HepG2 (cell line): Measurements from ENCODE around the gene MED9. TPM values are rescaled to one million over a fixed set of nuclear protein-coding genes. Genes with fewer than 3 reads are reported as not detected.

ENCODE experiments used
- AGO1 ChIP-seq: fragments of 200-400 bp; formaldehyde crosslinking; IDR thresholded peaks from 2 replicates; pipeline ENCODE4 v1.6.1; 2017; ENCODE audit warnings: mild to moderate bottlenecking, low read depth, low read length, moderate library complexity; ENCODE audit not compliant: poor library complexity, severe bottlenecking
- DNMT1 ChIP-seq: sonication (generic); formaldehyde crosslinking; IDR thresholded peaks from 2 replicates; pipeline ENCODE4 v1.5.1; 2020; ENCODE audit warnings: mild to moderate bottlenecking, missing genetic modification reagents
- ELF3 ChIP-seq: IDR thresholded peaks from 2 replicates; pipeline ENCODE4 v1.6.1; 2016; ENCODE audit warnings: missing genetic modification reagents, missing compliant biosample characterization
- GRHL1 ChIP-seq: sonication (generic); formaldehyde crosslinking; conservative IDR thresholded peaks from 2 replicates; pipeline ENCODE4 v1.8.0; 2022; ENCODE audit warnings: missing genetic modification reagents
- HCFC1 ChIP-seq: fragments of 150-350 bp; IDR thresholded peaks from 2 replicates; pipeline ENCODE4 v1.6.1; 2014; ENCODE audit warnings: low read depth, low read length
- KAT8 ChIP-seq: IDR thresholded peaks from 2 replicates; pipeline ENCODE4 v1.6.1; 2016; ENCODE audit warnings: missing genetic modification reagents, missing compliant biosample characterization
- KDM5B ChIP-seq: sonication (generic); formaldehyde crosslinking; IDR thresholded peaks from 2 replicates; pipeline ENCODE4 v1.4.0; 2020; ENCODE audit warnings: missing genetic modification reagents, mild to moderate bottlenecking, borderline replicate concordance
- NCOA5 ChIP-seq: sonication (generic); formaldehyde crosslinking; IDR thresholded peaks from 2 replicates; pipeline ENCODE4 v1.4.0; 2020; ENCODE audit warnings: missing genetic modification reagents
- NFYB ChIP-seq: sonication (generic); formaldehyde crosslinking; IDR thresholded peaks from 2 replicates; pipeline ENCODE4 v1.4.0; 2020; ENCODE audit warnings: missing genetic modification reagents
- RCOR2 ChIP-seq: IDR thresholded peaks from 2 replicates; pipeline ENCODE4 v1.6.1; 2016; ENCODE audit warnings: missing biosample characterization, missing genetic modification reagents
- REL ChIP-seq: sonication (generic); formaldehyde crosslinking; conservative IDR thresholded peaks from 2 replicates; pipeline ENCODE4 v1.8.0; 2022; ENCODE audit warnings: mild to moderate bottlenecking, missing genetic modification reagents, moderate library complexity
- SMYD3 ChIP-seq: sonication (generic); formaldehyde crosslinking; IDR thresholded peaks from 2 replicates; pipeline ENCODE4 v1.8.1; 2023; ENCODE audit warnings: mild to moderate bottlenecking, missing genetic modification reagents
- SOX5 ChIP-seq: IDR thresholded peaks from 2 replicates; pipeline ENCODE4 v1.6.1; 2016; ENCODE audit warnings: borderline replicate concordance
- SP4 ChIP-seq: sonication (generic); formaldehyde crosslinking; IDR thresholded peaks from 2 replicates; pipeline ENCODE4 v1.8.1; 2023; ENCODE audit warnings: mild to moderate bottlenecking, missing genetic modification reagents
- TCF12 ChIP-seq, 2 experiments: fragments of 450-650 bp in 1 of 2; sonication (generic) in 1 of 2; formaldehyde crosslinking in 1 of 2; IDR thresholded peaks; 2 replicates each; pipeline versions ENCODE4 v1.6.1 to v1.8.0; 2017 to 2022; ENCODE audit warnings: antibody characterized with exemption in 1 of 2, mild to moderate bottlenecking in 1 of 2, missing genetic modification reagents in 1 of 2, moderate library complexity in 1 of 2
- TFDP2 ChIP-seq: sonication (generic); formaldehyde crosslinking; IDR thresholded peaks from 2 replicates; pipeline ENCODE4 v1.4.0; 2020; ENCODE audit warnings: missing genetic modification reagents
- THAP11 ChIP-seq: IDR thresholded peaks from 2 replicates; pipeline ENCODE4 v1.6.1; 2016; ENCODE audit warnings: missing biosample characterization, missing genetic modification reagents
- YEATS4 ChIP-seq: sonication (generic); formaldehyde crosslinking; IDR thresholded peaks from 2 replicates; pipeline ENCODE4 v1.4.0; 2020; ENCODE audit warnings: missing genetic modification reagents, borderline replicate concordance
- ZFP41 ChIP-seq: sonication (generic); formaldehyde crosslinking; IDR thresholded peaks from 2 replicates; pipeline ENCODE4 v1.4.0; 2020; ENCODE audit warnings: mild to moderate bottlenecking, missing genetic modification reagents, borderline replicate concordance
- ZMYM3 ChIP-seq: sonication (generic); formaldehyde crosslinking; IDR thresholded peaks from 2 replicates; pipeline ENCODE4 v1.5.1; 2020; ENCODE audit warnings: mild to moderate bottlenecking, missing genetic modification reagents
- ZNF10 ChIP-seq: sonication (generic); formaldehyde crosslinking; IDR thresholded peaks from 2 replicates; pipeline ENCODE4 v1.4.0; 2020; ENCODE audit warnings: mild to moderate bottlenecking, low read depth, missing genetic modification reagents, borderline replicate concordance
- ZNF136 ChIP-seq: sonication (generic); formaldehyde crosslinking; IDR thresholded peaks from 2 replicates; pipeline ENCODE4 v1.8.1; 2022; ENCODE audit warnings: low read depth, mild to moderate bottlenecking, moderate library complexity, missing genetic modification reagents
- ZNF230 ChIP-seq: sonication (generic); formaldehyde crosslinking; IDR thresholded peaks from 2 replicates; pipeline ENCODE4 v1.4.0; 2020; ENCODE audit warnings: mild to moderate bottlenecking, missing genetic modification reagents
- ZNF253 ChIP-seq: sonication (generic); formaldehyde crosslinking; IDR thresholded peaks from 2 replicates; pipeline ENCODE4 v1.8.0; 2022; ENCODE audit warnings: mild to moderate bottlenecking, missing genetic modification reagents, borderline replicate concordance
- ZNF326 ChIP-seq: sonication (generic); formaldehyde crosslinking; IDR thresholded peaks from 2 replicates; pipeline ENCODE4 v1.4.0; 2020; ENCODE audit warnings: missing genetic modification reagents, borderline replicate concordance
- ZNF343 ChIP-seq: sonication (generic); formaldehyde crosslinking; IDR thresholded peaks from 2 replicates; pipeline ENCODE4 v1.4.0; 2020; ENCODE audit warnings: mild to moderate bottlenecking, missing genetic modification reagents
- ZNF576 ChIP-seq: sonication (generic); formaldehyde crosslinking; IDR thresholded peaks from 2 replicates; pipeline ENCODE4 v1.4.0; 2020; ENCODE audit warnings: mild to moderate bottlenecking, missing genetic modification reagents
- ZNF615 ChIP-seq: sonication (generic); formaldehyde crosslinking; IDR thresholded peaks from 2 replicates; pipeline ENCODE4 v1.5.0; 2020; ENCODE audit warnings: mild to moderate bottlenecking, missing genetic modification reagents, borderline replicate concordance
- ZNF891 ChIP-seq: sonication (generic); formaldehyde crosslinking; IDR thresholded peaks from 2 replicates; pipeline ENCODE4 v1.5.0; 2020; ENCODE audit warnings: mild to moderate bottlenecking, missing genetic modification reagents
- ZSCAN30 ChIP-seq: sonication (generic); formaldehyde crosslinking; IDR thresholded peaks from 2 replicates; pipeline ENCODE4 v1.5.0; 2020; ENCODE audit warnings: mild to moderate bottlenecking, missing genetic modification reagents
- ZSCAN31 ChIP-seq: sonication (generic); formaldehyde crosslinking; IDR thresholded peaks from 2 replicates; pipeline ENCODE4 v1.5.0; 2020; ENCODE audit warnings: low read depth, mild to moderate bottlenecking, missing genetic modification reagents
- polyA plus RNA-seq, 8 experiments: library from polyadenylated mRNA; depleted of rRNA in 3 of 8; stranded (reverse) in 7 of 8; unstranded in 1 of 8; fragments of >200 nt; fragmentation: Illumina TruSeq in 4 of 8; extraction: Trizol in 4 of 8; gene quantifications; 2 replicates each; pipeline versions ENCODE4 v1.2.1 to v1.2.3, GENCODE V29; 2011 to 2016; ENCODE audit warnings: low read depth in 4 of 8, missing spikeins in 1 of 8, mixed read lengths in 1 of 8; ENCODE audit not compliant: insufficient read depth in 1 of 8
- total RNA-seq, 5 experiments: library from RNA; depleted of rRNA; stranded (reverse); fragments of >200 nt; fragmentation: Illumina TruSeq; extraction: Trizol; gene quantifications; 2 replicates each; pipeline ENCODE4 v1.2.3, GENCODE V29; 2016; ENCODE audit warnings: low read depth in 1 of 5

Gene MED9
- total and polyA plus RNA-seq, 2 of the 13 experiments (the other 11 are each of a cell fraction or from before 2014, with no cell fraction given): 11.9 to 15.1 TPM

- TF ChIP-seq ZSCAN31 (CRISPR knock-in tag) (peak; percentile 42; the same call in 1 of the 2 replicates), ZNF253 (CRISPR knock-in tag) (no peak), HCFC1 (no peak), SP4 (no peak), ZSCAN30 (CRISPR knock-in tag) (no peak), KDM5B (CRISPR knock-in tag) (peak; percentile 68; the same call in 1 of the 2 replicates), RCOR2 (peak; percentile 99), NCOA5 (CRISPR knock-in tag) (no peak), ZNF230 (CRISPR knock-in tag) (peak; percentile 69; the same call in 1 of the 2 replicates), ZNF615 (no peak), ZFP41 (CRISPR knock-in tag) (no peak), ELF3 (CRISPR knock-in tag) (peak; percentile 82), ZNF136 (CRISPR knock-in tag) (no peak), ZNF891 (CRISPR knock-in tag) (no peak), ZNF10 (CRISPR knock-in tag) (no peak), GRHL1 (CRISPR knock-in tag) (no peak), SMYD3 (peak; percentile 57; the same call in 1 of the 2 replicates), ZNF326 (CRISPR knock-in tag) (no peak), TFDP2 (CRISPR knock-in tag) (no peak), REL (CRISPR knock-in tag) (no peak), KAT8 (CRISPR knock-in tag) (peak; percentile 89), AGO1 (no peak), THAP11 (peak; percentile 81), NFYB (CRISPR knock-in tag) (no peak), ZMYM3 (CRISPR knock-in tag) (peak; percentile 97), ZNF343 (no peak), SOX5 (CRISPR knock-in tag) (peak; percentile 96), DNMT1 (CRISPR knock-in tag) (no peak), YEATS4 (CRISPR knock-in tag) (peak; percentile 62; the same call in 1 of the 2 replicates), ZNF576 (no peak), TCF12 (IDR thresholded peaks at IDR 0.05) (no peak), TCF12 (CRISPR knock-in tag; IDR thresholded peaks at IDR 0.05) (peak; percentile 90)
Observed at GRCh38 chr17:17533901-17534441, 57.2 kb downstream of the MED9 start (continued).
